Measurements from ENCODE around the gene DLGAP4.

DNA sequence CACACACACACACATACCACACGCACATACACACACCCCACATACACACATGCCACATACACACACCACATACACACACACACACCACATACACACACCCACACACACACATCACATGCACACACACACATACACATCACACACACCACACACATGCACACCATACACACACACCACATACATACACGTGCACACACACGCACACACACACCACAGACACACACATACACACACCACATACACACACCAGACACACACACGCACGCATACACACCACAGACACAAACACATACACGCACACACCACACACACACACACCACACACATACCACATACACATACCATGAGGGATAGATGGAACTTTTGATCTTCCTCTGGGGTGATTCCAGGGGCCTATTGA lies 90.2 kb downstream of the DLGAP4 start:
- TF ChIP-seq, protein P1, sequence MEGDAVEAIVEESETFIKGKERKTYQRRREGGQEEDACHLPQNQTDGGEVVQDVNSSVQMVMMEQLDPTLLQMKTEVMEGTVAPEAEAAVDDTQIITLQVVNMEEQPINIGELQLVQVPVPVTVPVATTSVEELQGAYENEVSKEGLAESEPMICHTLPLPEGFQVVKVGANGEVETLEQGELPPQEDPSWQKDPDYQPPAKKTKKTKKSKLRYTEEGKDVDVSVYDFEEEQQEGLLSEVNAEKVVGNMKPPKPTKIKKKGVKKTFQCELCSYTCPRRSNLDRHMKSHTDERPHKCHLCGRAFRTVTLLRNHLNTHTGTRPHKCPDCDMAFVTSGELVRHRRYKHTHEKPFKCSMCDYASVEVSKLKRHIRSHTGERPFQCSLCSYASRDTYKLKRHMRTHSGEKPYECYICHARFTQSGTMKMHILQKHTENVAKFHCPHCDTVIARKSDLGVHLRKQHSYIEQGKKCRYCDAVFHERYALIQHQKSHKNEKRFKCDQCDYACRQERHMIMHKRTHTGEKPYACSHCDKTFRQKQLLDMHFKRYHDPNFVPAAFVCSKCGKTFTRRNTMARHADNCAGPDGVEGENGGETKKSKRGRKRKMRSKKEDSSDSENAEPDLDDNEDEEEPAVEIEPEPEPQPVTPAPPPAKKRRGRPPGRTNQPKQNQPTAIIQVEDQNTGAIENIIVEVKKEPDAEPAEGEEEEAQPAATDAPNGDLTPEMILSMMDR (IDR thresholded peaks at IDR 0.05), result no peak
- no peak for TF ChIP-seq POLR2A (IDR thresholded peaks at IDR 0.05)
